Gastrocnemius medialis (tissue), 4 donors: ENCODE measurements around the gene NADSYN1.

Experiments used
- CTCF ChIP-seq, 5 experiments: fragments of 450-650 bp in 3 of 5; fragments of 200-600 bp in 2 of 5; sonication (generic) in 2 of 5; IDR thresholded peaks in 4 of 5; conservative IDR thresholded peaks in 1 of 5; 1 replicate in 4 of 5; 2 replicates in 1 of 5; pipeline ENCODE4 v1.5.1; 2016 to 2019; ENCODE audit warnings: antibody characterized with exemption in 5 of 5, mild to moderate bottlenecking in 3 of 5, moderate library complexity in 3 of 5
- POLR2A ChIP-seq, 2 donors: fragments of 450-650 bp; IDR thresholded peaks; one replicate each; pipeline ENCODE4 v1.6.1; 2017; ENCODE audit warnings: antibody characterized with exemption in 2 of 2, mild to moderate bottlenecking in 2 of 2, moderate library complexity in 2 of 2

DNA sequence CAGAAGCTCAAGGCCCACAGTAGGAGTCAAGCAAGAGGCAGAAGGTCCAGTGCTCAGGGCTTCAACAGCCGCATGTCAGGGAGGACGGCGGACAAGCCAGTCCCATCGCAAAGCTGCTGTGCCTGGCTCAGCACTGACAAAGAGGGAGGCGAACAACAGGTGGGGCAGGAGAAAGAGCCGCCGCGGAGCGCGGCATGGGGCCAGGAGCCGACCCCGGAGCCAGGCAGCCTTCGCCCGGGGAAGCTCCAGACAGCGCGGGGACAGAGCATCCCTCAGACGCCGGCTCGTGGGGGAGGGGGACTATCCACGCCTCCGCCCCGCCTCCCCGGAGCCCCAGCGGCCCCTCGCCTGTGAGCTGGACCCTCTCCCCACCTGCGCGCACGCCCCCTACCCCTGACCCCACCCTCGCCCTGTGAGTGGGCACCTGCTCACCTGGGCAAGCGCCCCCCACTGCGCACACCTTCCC lies 5.2 kb upstream of the NADSYN1 start:
- no peak for TF ChIP-seq CTCF (IDR thresholded peaks at IDR 0.05 in 4 of 5, conservative IDR thresholded peaks at IDR 0.05 in 1 of 5)
- no peak for TF ChIP-seq POLR2A (IDR thresholded peaks at IDR 0.05)
